CD4-positive, CD25-positive, alpha-beta regulatory T cell (primary cell): ENCODE results near the gene HECTD1. TPM values are rescaled to one million over a fixed set of nuclear protein-coding genes. Genes with fewer than 3 reads are reported as not detected.
"Not testable (repeated sequence)": the region's sequence is repeated elsewhere in the genome, so short reads cannot be mapped to it uniquely, and the experiment has no call there.

Experiments
- ATAC-seq, 2 donors: fragments of 150-1000 bp; cut with Tn5 transposase; one replicate each; pipeline ENCODE4 v1.10.0; 2021; ENCODE audit warnings: low read depth in 2 of 2, moderate number of reproducible peaks in 2 of 2, moderate library complexity in 1 of 2
- DNase-seq, 3 donors: peaks; one replicate each; pipeline versions ENCODE4 v3.0.0 to v3.0.0-alpha.2; 2012 to 2022; ENCODE audit warnings: mixed read lengths in 1 of 3
- H3K27ac ChIP-seq: one replicate; pipeline ENCODE4 v1.7.0; 2013; ENCODE audit warnings: mild to moderate bottlenecking, low read length; ENCODE audit not compliant: insufficient read depth, poor library complexity, severe bottlenecking
- H3K27me3 ChIP-seq: one replicate; pipeline ENCODE4 v1.7.0; 2013; ENCODE audit warnings: low read length; ENCODE audit not compliant: control insufficient read depth, insufficient read depth
- H3K36me3 ChIP-seq: one replicate; pipeline ENCODE4 v1.7.0; 2013; ENCODE audit warnings: mild to moderate bottlenecking, low read length, moderate library complexity; ENCODE audit not compliant: control insufficient read depth, insufficient read depth
- H3K4me1 ChIP-seq: 2 replicates; pipeline ENCODE4 v1.7.0; 2013; ENCODE audit warnings: mild to moderate bottlenecking, low read length; ENCODE audit not compliant: insufficient read depth, control insufficient read depth, poor library complexity, severe bottlenecking
- H3K4me3 ChIP-seq: one replicate; pipeline ENCODE4 v1.7.0; 2013; ENCODE audit warnings: low read depth, mild to moderate bottlenecking, low read length, moderate library complexity
- H3K9me3 ChIP-seq, 2 experiments: 1 replicate in 1 of 2; 2 replicates in 1 of 2; pipeline ENCODE4 v1.7.0; 2013; ENCODE audit warnings: low read length in 2 of 2, mild to moderate bottlenecking in 1 of 2, moderate library complexity in 1 of 2; ENCODE audit not compliant: control insufficient read depth in 2 of 2
- H3K27ac Mint-ChIP-seq, 3 donors: one replicate each; pipeline ENCODE4 v1.8.0; 2020 to 2022; ENCODE audit warnings: mild to moderate bottlenecking in 3 of 3, mixed read lengths in 3 of 3, moderate library complexity in 2 of 3
- H3K27me3 Mint-ChIP-seq: one replicate; pipeline ENCODE4 v1.8.0; 2022; ENCODE audit warnings: mild to moderate bottlenecking, mixed read lengths
- H3K36me3 Mint-ChIP-seq: one replicate; pipeline ENCODE4 v1.8.0; 2020; ENCODE audit warnings: mixed read lengths
- H3K4me1 Mint-ChIP-seq, 4 donors: one replicate each; pipeline ENCODE4 v1.8.0; 2020 to 2022; ENCODE audit warnings: mixed read lengths in 4 of 4, mild to moderate bottlenecking in 1 of 4
- H3K4me3 Mint-ChIP-seq, 4 donors: one replicate each; pipeline ENCODE4 v1.8.0; 2020 to 2022; ENCODE audit warnings: mild to moderate bottlenecking in 4 of 4, mixed read lengths in 4 of 4, moderate library complexity in 3 of 4
- H3K9me3 Mint-ChIP-seq, 7 donors: one replicate each; pipeline ENCODE4 v1.8.0; 2020 to 2022; ENCODE audit warnings: mixed read lengths in 7 of 7, mild to moderate bottlenecking in 3 of 7, moderate library complexity in 2 of 7
- polyA plus RNA-seq, 4 donors: library from polyadenylated mRNA; unstranded; fragments of 300-500 nt; fragmentation: Illumina TruSeq; gene quantifications; one replicate each; pipeline ENCODE4 v1.2.3, GENCODE V29; 2021
- total RNA-seq: library from RNA; stranded (reverse); gene quantifications from one replicate; pipeline ENCODE4 v1.2.3, GENCODE V29; 2022

Gene HECTD1
- total and polyA plus RNA-seq, 5 donors from 2014 or later = 25.3 to 172 (median 27.1) TPM

DNA sequence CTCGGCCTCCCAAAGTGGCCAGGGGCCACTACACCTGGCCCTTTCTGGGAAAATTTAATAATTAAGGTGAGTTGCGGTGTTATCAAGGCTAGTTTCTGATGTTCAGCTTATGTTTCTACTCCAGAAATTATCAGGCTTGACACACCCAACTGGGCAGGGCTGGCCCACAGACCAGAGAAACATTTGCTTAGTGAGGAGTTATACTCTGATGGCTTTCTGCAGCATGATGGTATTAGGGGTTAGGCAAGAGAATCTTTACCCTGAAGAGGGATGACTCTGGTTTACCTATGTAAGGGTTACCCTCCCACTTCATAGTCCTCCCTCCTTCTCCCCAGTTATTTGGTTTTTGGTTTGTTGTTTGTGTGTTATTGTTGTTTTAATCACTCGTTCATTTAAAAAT lies 24.5 kb upstream of the HECTD1 start:
- no peak overlapping the region for H3K27ac Mint-ChIP-seq
- H3K9me3 Mint-ChIP-seq = no peaks in the 10 kb centered on the region
- DNase-seq (no peak), ATAC-seq (no peak)
- Histone ChIP-seq H3K4me3 (no peak overlapping the region), H3K9me3 (no peaks in the 10 kb centered on the region), H3K4me1 (no peaks in the 10 kb centered on the region), H3K36me3 (no peaks in the 10 kb centered on the region), H3K27ac (no peak overlapping the region), H3K27me3 (no peaks in the 10 kb centered on the region)
- no peak overlapping the region for H3K4me3 Mint-ChIP-seq
- peaks cover 9% of the 10 kb centered on the region for H3K27me3 Mint-ChIP-seq
- no peaks in the 10 kb centered on the region for H3K36me3 Mint-ChIP-seq
- H3K4me1 Mint-ChIP-seq = peaks cover 0 to 2% (median 0%) of the 10 kb centered on the region in 4 donors

DNA sequence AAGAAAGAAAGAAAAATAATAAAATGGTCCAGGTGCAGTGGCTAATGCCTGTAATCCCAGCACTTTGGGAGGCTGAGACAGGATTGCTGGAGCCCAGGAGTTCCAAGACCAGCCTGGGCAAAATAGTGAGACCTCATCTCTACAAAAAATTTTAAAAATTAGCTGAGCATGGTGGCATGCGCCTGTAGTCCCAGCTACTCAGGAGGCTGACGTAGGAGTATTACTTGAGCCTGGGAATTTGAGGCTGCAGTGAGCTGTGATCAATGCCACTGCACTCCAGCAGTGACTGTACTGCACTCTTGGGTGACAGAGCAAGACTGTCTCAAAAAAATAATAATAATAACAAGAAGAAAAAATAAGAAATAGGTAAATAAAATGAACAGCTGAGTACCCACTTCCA lies 23.7 kb upstream of the HECTD1 start:
- not testable (repeated sequence) for H3K36me3 Mint-ChIP-seq, H3K27me3 ChIP-seq, H3K4me3 ChIP-seq, H3K9me3 ChIP-seq, H3K27ac ChIP-seq, H3K4me1 ChIP-seq, H3K27me3 Mint-ChIP-seq, H3K9me3 Mint-ChIP-seq, H3K4me1 Mint-ChIP-seq, DNase-seq, H3K27ac Mint-ChIP-seq, H3K36me3 ChIP-seq, ATAC-seq, H3K4me3 Mint-ChIP-seq

DNA sequence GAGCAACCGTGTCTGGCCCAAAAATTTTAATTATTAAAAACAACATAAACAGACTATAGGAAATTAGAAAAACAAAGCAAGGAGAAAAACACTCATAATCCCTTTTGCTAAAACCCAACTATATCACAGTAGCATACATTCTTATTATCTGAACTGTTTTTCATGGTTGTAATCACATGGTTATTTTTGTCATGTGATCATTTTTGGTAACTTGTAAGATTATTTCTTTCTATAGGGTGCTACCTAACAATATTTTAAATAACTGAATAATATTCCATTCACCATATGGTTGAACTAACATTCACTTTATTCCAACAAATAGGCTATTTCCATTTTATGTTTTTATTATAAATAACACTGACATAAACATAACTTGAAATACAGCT lies 23.0 kb upstream of the HECTD1 start:
- Mint-ChIP-seq H3K27ac (no peak overlapping the region), H3K4me3 (no peak overlapping the region), H3K4me1 (peaks cover 0 to 2% (median 0%) of the 10 kb centered on the region in 4 donors), H3K27me3 (peaks cover 9% of the 10 kb centered on the region), H3K36me3 (no peaks in the 10 kb centered on the region), H3K9me3 (no peaks in the 10 kb centered on the region)
- no peaks in the 10 kb centered on the region for H3K4me1 ChIP-seq
- no peaks in the 10 kb centered on the region for H3K9me3 ChIP-seq
- no peak overlapping the region for H3K4me3 ChIP-seq
- ATAC-seq (no peak), DNase-seq (no peak)
- no peak overlapping the region for H3K27ac ChIP-seq
- H3K27me3 ChIP-seq = no peaks in the 10 kb centered on the region
- H3K36me3 ChIP-seq = no peaks in the 10 kb centered on the region

DNA sequence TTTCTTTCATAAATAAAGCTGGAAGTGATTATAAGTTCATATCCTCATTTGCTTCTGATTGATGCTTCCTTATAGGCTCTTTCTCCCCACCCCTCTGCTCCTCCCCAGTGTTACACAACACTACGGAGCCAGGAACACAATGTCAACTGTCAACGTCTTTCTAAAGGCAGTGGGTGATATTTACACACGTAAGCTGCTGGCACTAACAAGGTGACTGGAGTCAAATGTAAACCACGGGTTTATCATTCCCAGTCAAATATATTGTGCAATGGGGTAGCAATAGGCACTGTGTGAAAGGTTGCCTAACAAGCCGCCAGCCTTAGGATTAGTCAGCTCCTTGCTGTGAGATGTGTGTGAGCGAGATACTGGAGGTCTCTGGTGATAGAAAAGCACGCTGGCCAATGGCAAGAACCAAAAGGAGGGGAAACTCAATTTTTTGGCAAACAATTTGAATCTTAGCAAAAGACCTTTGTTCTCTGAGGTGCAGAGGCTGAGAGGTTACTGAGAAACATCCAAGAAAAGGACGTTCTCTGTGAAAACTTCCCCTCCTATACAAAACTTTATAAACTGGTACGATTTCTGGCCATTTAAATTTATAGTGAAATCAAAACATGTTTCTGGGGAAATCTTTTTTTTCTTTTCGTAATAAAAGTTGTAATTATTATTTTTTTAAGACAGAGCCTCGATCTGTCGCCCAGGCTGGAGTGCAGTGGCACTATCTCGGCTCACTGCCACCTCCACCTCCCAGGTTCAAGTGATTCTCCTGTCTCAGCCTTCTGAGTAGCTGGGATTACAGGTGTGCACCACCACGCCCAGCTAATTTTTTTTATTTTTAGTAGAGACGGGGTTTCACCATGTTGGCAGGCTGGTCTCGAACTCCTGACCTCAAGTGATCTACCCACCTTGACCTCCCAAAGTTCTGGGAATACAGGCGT lies 22.3 kb upstream of the HECTD1 start:
- no peak overlapping the region for H3K27ac ChIP-seq
- no peak overlapping the region for H3K27ac Mint-ChIP-seq
- H3K4me1 ChIP-seq = no peaks in the 10 kb centered on the region
- DNase-seq (no peak), ATAC-seq (no peak)
- peak overlapping the region in 1 of 4 donors; percentile 19 for H3K4me3 Mint-ChIP-seq
- no peaks in the 10 kb centered on the region for H3K9me3 Mint-ChIP-seq
- H3K9me3 ChIP-seq = peaks cover 0 to 1% of the 10 kb centered on the region in 2 experiments
- H3K4me3 ChIP-seq = no peak overlapping the region
- H3K27me3 Mint-ChIP-seq = peaks cover 9% of the 10 kb centered on the region
- H3K36me3 Mint-ChIP-seq = no peaks in the 10 kb centered on the region
- no peaks in the 10 kb centered on the region for H3K36me3 ChIP-seq
- peaks cover 0 to 2% (median 0%) of the 10 kb centered on the region in 4 donors for H3K4me1 Mint-ChIP-seq
- no peaks in the 10 kb centered on the region for H3K27me3 ChIP-seq

DNA sequence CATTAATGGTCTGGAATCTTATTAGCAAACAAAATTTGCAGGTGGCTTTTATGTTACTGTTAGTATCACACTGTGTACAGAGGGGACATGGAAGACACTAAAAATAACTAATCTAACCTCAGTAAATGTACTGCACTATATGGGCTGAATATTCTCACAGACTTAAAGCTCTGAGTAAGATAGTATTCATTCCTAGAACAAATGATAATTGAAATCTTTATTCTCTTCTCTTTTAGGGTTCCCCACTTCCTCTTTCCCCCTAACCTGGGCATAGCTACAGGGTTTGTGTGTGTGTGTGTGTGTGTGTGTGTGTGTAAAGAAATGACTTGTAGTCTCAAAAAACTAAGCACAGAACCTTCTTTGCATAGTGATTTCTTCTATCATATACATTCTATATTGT lies 21.4 kb upstream of the HECTD1 start:
- H3K27ac Mint-ChIP-seq = peak overlapping the region in 1 of 3 donors; percentile 53
- no peak overlapping the region for H3K4me3 ChIP-seq
- no peak for ATAC-seq
- no peaks in the 10 kb centered on the region for H3K9me3 Mint-ChIP-seq
- H3K27me3 Mint-ChIP-seq = peaks cover 18% of the 10 kb centered on the region
- peaks cover 0 to 3% of the 10 kb centered on the region in 2 experiments for H3K9me3 ChIP-seq
- no peaks in the 10 kb centered on the region for H3K36me3 ChIP-seq
- H3K27me3 ChIP-seq = no peaks in the 10 kb centered on the region
- no peak overlapping the region for H3K4me3 Mint-ChIP-seq
- H3K4me1 Mint-ChIP-seq = peaks cover 0 to 2% (median 0%) of the 10 kb centered on the region in 4 donors
- no peak overlapping the region for H3K27ac ChIP-seq
- DNase-seq = no peak
- H3K36me3 Mint-ChIP-seq = no peaks in the 10 kb centered on the region
- no peaks in the 10 kb centered on the region for H3K4me1 ChIP-seq

DNA sequence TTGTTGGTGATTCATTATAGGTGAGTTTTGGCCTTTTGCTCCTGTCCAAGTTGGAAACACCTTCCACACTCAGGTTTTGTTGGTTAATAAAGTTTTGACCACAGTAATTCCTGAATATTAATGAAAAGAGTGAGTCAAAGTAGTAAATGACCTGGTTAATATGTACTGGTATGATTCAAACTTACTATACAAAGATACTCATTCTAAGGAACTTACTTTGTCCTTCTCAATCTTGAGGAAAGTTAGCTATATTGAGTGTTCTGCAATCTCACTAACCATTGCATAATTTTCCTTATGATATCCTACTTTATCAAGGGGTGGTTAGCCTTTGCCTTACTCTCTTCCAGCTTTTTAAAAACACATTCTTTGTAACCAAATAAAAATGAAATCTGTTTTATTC lies 20.9 kb upstream of the HECTD1 start:
- no peak overlapping the region for H3K4me3 Mint-ChIP-seq
- Histone ChIP-seq H3K27me3 (no peaks in the 10 kb centered on the region), H3K4me1 (no peaks in the 10 kb centered on the region), H3K4me3 (no peak overlapping the region), H3K36me3 (no peaks in the 10 kb centered on the region), H3K27ac (no peak overlapping the region), H3K9me3 (peaks cover 0 to 3% of the 10 kb centered on the region in 2 experiments)
- H3K27ac Mint-ChIP-seq = no peak overlapping the region
- DNase-seq = no peak
- ATAC-seq = no peak
- peaks cover 23% of the 10 kb centered on the region for H3K27me3 Mint-ChIP-seq
- no peaks in the 10 kb centered on the region for H3K9me3 Mint-ChIP-seq
- peaks cover 0 to 2% (median 0%) of the 10 kb centered on the region in 4 donors for H3K4me1 Mint-ChIP-seq
- H3K36me3 Mint-ChIP-seq = no peaks in the 10 kb centered on the region

DNA sequence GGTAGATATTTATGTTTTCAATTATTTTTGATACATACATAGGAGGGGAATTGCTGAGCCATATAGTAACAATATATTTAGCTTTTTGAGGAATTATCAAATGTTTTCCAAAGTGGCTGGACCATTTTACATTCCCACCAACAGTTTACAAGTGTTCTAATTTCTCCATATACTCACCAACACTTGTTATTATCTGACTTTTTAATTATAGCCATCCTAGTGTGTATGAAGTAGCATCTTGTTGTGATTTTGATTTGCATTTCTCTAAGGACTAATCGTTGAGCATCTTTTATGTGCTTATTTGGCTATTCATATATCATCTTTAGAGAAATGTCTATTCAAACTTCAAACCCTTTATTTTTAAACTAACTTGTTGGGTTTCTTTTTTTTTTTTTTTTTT lies 17.2 kb upstream of the HECTD1 start:
- Mint-ChIP-seq H3K4me3 (no peak overlapping the region), H3K27ac (no peak overlapping the region), H3K4me1 (peaks cover 0 to 2% (median 0%) of the 10 kb centered on the region in 4 donors), H3K9me3 (no peaks in the 10 kb centered on the region), H3K27me3 (peaks cover 30% of the 10 kb centered on the region), H3K36me3 (no peaks in the 10 kb centered on the region)
- no peak overlapping the region for H3K4me3 ChIP-seq
- peaks cover 0 to 3% of the 10 kb centered on the region in 2 experiments for H3K9me3 ChIP-seq
- ATAC-seq (no peak), DNase-seq (no peak)
- H3K36me3 ChIP-seq = no peaks in the 10 kb centered on the region
- no peaks in the 10 kb centered on the region for H3K27me3 ChIP-seq
- no peak overlapping the region for H3K27ac ChIP-seq
- H3K4me1 ChIP-seq = no peaks in the 10 kb centered on the region

DNA sequence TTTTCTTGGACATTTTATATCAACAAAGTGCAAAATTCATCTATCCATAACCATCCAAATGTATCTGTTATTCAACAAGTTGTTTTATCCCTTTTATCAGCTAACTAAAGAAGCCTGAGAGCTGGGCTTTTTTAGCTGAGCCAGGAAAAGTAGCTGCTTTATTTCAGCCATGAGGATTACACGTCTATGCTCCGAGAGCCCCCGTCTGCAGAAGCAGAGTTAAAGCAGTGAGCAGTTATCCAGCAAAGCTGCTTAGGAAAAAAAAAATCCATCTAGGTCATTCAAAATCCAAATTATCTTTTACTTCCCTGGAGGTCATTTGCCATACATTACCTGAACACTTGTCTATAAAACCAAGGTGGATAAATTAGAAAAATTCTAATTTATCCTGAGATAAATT lies 15.7 kb upstream of the HECTD1 start:
- ATAC-seq (no peak), DNase-seq (no peak)
- H3K9me3 Mint-ChIP-seq = no peaks in the 10 kb centered on the region
- Histone ChIP-seq H3K36me3 (no peaks in the 10 kb centered on the region), H3K9me3 (peaks cover 0 to 3% of the 10 kb centered on the region in 2 experiments), H3K4me3 (no peak overlapping the region), H3K27me3 (no peaks in the 10 kb centered on the region), H3K27ac (no peak overlapping the region), H3K4me1 (no peaks in the 10 kb centered on the region)
- H3K4me3 Mint-ChIP-seq = no peak overlapping the region
- H3K4me1 Mint-ChIP-seq = no peaks in the 10 kb centered on the region
- peaks cover 22% of the 10 kb centered on the region for H3K27me3 Mint-ChIP-seq
- H3K36me3 Mint-ChIP-seq = no peaks in the 10 kb centered on the region
- no peak overlapping the region for H3K27ac Mint-ChIP-seq
